ENCODE measurements around the gene ARSJ. TPM values are rescaled to one million over a fixed set of nuclear protein-coding genes. Genes with fewer than 3 reads are reported as not detected.
"Not testable (repeated sequence)": the region's sequence is repeated elsewhere in the genome, so short reads cannot be mapped to it uniquely, and the experiment has no call there.

ARSJ gene
- total and polyA plus RNA-seq, 2 donors, result 5.5 to 20.6 TPM

DNA sequence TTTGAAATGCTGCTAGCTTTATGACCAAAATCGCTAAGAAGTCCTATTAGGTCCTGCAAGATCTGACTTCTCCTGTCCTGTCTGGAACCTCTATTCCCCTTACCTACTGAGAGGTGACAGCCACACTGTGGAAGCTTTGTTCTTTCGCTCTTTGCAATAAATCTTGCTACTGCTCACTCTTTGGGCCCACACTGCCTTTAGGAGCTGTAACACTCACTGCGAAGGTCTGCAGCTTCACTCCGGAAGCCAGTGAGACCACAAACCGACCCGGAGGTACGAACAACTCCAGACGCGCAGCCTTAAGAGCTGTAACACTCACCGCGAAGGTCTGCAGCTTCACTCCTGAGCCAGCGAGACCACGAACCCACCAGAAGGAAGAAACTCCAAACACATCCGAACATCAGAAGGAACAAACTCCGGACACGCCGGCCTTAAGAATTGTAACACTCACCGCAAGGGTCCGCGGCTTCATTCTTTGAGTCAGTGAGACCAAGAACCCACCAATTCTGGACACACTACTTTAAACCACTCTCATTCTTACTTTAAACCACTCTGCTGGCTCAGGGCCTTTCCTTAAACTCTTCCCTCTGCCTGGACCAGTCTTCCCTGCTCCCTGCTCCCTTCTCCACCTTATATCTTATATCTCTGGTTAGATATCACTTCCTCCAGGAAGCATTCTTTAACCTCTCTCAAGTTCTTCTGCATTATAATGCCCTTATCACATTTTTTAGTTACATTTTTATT lies 25.2 kb upstream of the ARSJ start:
- not testable (repeated sequence) for H3K36me3 ChIP-seq (ENCODE audit: insufficient read depth); H3K4me3 ChIP-seq (ENCODE audit: low read depth, low read length); DNase-seq (ENCODE audit: extremely low spot score); H3K27ac ChIP-seq (ENCODE audit: low read depth); H3K4me1 ChIP-seq (ENCODE audit: insufficient read depth)
- 89% methylated on average over 20 of the region's 20 CpGs for WGBS

DNA sequence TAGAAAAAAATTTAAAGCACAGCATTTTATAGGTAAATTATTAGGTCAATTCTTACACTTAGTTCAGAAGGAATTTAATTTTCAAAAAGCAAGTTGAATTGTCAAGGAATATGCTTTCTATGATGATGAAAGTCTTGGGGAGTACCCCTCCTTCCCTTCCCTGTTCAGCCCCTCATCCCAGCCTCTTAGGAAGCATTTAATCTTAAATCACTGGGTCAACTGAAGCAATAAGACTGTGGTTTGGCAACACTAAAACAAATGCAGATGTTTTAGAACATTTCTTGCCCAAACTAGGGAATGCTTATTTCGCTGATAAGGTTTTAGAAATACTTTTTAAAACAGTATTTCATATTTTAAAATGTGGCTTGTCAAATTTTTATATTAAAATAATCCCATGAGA lies 19.1 kb upstream of the ARSJ start:
- Histone ChIP-seq H3K36me3 (ENCODE audit: insufficient read depth) (no peaks in the 10 kb centered on the region), H3K4me1 (ENCODE audit: insufficient read depth) (no peaks in the 10 kb centered on the region), H3K4me3 (ENCODE audit: low read depth, low read length) (no peak overlapping the region), H3K27ac (ENCODE audit: low read depth) (no peak overlapping the region)
- 64% methylated on average over 1 of the region's 1 CpG for WGBS
- DNase-seq (ENCODE audit: extremely low spot score), result no peak

DNA sequence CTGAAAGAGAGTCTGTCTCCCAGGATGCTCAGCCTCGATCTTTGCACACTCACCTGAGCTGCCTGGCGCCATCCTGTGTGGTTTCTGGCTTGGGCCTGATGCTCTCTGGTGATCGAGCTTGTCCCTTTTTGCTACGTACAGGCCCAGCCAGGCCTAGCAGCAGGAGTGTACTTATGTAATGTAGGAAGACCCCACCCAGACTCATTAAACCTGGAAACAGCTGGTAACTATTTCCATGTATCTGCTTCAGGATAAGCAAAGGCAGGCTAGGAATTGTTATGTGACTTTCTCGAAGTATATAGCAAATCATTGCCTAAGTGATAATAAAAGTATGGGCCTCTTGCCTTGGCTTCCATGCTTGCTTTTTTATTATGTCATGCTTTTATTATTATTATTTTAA lies 18.6 kb upstream of the ARSJ start:
- H3K4me3 ChIP-seq (ENCODE audit: low read depth, low read length), result no peak overlapping the region
- H3K36me3 ChIP-seq (ENCODE audit: insufficient read depth), result no peaks in the 10 kb centered on the region
- no peaks in the 10 kb centered on the region for H3K4me1 ChIP-seq (ENCODE audit: insufficient read depth)
- WGBS, result 70% methylated on average over 5 of the region's 5 CpGs
- no peak overlapping the region for H3K27ac ChIP-seq (ENCODE audit: low read depth)
- DNase-seq (ENCODE audit: extremely low spot score), result no peak

DNA sequence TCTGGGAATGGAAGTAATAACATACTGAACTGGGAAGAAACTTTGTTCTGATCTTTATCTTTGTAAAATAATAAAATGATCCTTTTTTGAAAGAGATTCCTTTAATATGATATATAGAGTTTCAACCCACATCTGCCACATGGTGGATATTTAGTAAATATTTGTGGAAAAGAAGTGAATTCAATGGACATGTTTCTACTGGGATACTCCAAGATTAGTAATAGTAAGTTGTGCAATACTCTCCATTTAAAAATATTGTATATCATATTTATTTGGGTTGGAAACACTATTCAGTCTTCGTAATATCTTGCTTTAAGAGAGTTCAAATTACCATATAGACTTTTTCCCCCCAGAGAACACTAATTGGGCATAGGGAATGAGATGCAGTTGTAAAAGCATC lies 17.8 kb upstream of the ARSJ start:
- no peak overlapping the region for H3K4me3 ChIP-seq (ENCODE audit: low read depth, low read length)
- H3K4me1 ChIP-seq (ENCODE audit: insufficient read depth), result no peaks in the 10 kb centered on the region
- H3K36me3 ChIP-seq (ENCODE audit: insufficient read depth), result no peaks in the 10 kb centered on the region
- no peak for DNase-seq (ENCODE audit: extremely low spot score)
- WGBS, result 98% methylated on average over 1 of the region's 1 CpG
- no peak overlapping the region for H3K27ac ChIP-seq (ENCODE audit: low read depth)

DNA sequence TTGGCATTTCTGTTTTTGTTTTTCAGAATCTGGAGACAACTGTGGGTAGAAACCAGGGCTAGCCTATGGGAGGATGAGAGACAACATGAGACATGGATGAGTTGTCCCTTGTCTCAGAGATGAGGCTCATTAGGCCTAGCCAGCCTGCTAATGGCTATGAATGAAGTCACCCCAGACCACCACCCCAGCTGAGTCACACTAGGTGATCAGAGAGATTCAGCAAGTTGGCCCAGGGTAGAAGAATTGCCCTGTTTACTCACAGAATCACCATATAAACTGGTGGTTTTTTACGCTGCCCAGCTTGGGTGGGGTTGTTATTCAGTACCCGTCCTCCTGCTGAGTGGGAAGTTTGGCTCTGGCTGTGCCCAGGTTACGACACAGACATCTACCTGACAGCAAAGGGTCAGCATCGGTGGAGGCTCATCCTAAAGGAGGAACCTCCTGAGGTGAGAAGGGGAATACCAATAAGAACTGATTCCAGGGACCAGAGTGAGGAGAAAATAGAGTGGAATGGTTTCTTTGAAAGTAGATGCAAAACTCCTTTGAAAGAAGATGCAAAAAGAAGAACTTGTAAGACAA lies 17.2 kb upstream of the ARSJ start:
- Histone ChIP-seq H3K4me1 (ENCODE audit: insufficient read depth) (no peaks in the 10 kb centered on the region), H3K27ac (ENCODE audit: low read depth) (no peak overlapping the region), H3K4me3 (ENCODE audit: low read depth, low read length) (no peak overlapping the region), H3K36me3 (ENCODE audit: insufficient read depth) (no peaks in the 10 kb centered on the region)
- WGBS, result 79% methylated on average over 4 of the region's 4 CpGs
- no peak for DNase-seq (ENCODE audit: extremely low spot score)

DNA sequence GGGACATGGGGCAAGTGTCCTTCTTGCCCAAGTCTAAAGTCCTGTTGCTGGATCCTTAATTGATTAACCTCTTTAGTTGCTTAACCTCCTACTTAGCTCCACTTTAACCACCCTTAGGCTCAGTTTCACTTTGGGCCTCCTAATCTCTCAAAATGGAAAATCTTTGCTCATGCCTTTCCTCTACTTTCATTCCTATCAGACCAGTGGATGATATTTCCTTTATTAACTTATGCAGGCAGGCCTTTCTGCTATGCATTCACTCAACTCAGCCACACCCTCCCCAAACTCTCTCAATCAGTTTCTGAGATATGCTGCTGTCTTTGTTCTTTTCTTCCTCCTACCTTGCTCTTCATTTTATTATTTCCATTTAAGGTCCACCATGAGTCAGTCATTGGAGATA lies 14.4 kb upstream of the ARSJ start:
- Histone ChIP-seq H3K4me3 (ENCODE audit: low read depth, low read length) (no peak overlapping the region), H3K36me3 (ENCODE audit: insufficient read depth) (no peaks in the 10 kb centered on the region), H3K27ac (ENCODE audit: low read depth) (no peak overlapping the region), H3K4me1 (ENCODE audit: insufficient read depth) (no peaks in the 10 kb centered on the region)
- DNase-seq (ENCODE audit: extremely low spot score), result no peak

DNA sequence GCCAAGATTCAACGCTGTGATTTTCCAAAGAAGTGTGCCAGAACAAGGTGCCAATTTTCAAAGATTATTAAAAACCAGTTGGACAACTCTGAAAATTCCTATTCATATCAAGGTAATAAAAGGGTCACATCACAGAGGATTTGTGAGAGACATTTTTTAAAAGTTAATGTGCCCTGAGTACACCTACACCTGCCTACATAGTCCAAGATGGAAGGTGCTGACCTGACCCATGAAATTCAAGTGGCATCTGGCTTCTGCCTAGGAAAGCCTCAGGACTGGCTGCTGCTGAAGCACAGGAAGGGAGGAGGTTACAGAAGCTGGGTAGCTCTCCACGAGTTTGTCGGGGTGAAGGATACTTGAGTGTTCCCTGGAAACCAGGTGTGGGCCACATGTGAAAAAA lies 11.4 kb upstream of the ARSJ start:
- 69% methylated on average over 3 of the region's 3 CpGs for WGBS

DNA sequence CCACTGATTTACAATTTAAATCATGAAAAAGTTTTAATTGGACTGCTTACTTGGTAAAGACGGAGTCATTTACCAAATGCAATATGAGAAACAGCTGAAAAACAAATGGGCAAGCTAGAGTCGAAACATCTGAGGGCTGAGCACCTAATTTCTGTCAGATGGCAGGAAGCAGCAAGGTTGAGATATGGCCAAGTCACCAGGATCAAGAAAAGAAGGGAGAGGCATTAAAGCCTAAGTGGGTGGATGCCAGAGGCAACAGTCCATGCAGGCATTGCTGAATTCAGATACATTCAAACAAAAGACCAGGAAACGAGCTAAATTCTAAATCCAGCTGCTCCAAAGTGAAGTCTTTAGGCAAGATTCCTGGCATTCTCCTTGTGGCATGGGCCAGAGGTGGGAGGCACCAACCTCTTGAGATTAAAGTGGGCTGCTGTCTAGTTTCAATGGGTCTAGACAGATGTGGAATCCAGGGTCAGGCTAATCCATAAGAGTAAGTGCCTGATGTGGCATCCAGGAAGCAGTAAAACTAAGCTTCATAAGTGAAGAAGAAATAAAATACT lies 8.0 kb upstream of the ARSJ start:
- Histone ChIP-seq H3K4me3 (ENCODE audit: low read depth, low read length) (no peak overlapping the region), H3K27ac (ENCODE audit: low read depth) (no peak overlapping the region), H3K4me1 (ENCODE audit: insufficient read depth) (no peaks in the 10 kb centered on the region), H3K36me3 (ENCODE audit: insufficient read depth) (no peaks in the 10 kb centered on the region)
- WGBS, result 85% methylated on average over 3 of the region's 3 CpGs
- DNase-seq (ENCODE audit: extremely low spot score), result no peak

More for the DNA sequence above, 11.4 kb upstream of the ARSJ start:
- no peak for DNase-seq (ENCODE audit: extremely low spot score)
- no peaks in the 10 kb centered on the region for H3K4me1 ChIP-seq (ENCODE audit: insufficient read depth)
- no peaks in the 10 kb centered on the region for H3K36me3 ChIP-seq (ENCODE audit: insufficient read depth)
- H3K4me3 ChIP-seq (ENCODE audit: low read depth, low read length), result no peak overlapping the region
- H3K27ac ChIP-seq (ENCODE audit: low read depth), result no peak overlapping the region

DNA sequence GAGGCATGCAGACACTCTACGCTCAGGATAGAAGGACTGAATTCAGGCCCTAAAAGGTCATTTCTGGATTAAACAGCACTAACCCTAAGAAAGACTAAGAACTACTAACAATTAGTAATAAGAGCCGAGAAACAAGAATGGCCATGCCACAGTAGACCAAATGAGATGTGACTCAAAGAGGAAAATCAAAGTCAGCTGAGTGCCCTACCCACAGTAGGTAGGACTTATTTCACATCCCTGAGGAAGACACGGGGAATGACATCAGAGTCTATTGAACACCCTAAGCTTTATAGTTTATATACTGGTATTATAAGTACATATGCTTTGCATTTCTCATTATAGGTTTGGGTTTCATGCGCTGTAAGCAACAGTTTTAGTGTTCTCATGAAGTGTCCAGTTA lies 2.7 kb upstream of the ARSJ start:
- 68% methylated on average over 4 of the region's 4 CpGs for WGBS

DNA sequence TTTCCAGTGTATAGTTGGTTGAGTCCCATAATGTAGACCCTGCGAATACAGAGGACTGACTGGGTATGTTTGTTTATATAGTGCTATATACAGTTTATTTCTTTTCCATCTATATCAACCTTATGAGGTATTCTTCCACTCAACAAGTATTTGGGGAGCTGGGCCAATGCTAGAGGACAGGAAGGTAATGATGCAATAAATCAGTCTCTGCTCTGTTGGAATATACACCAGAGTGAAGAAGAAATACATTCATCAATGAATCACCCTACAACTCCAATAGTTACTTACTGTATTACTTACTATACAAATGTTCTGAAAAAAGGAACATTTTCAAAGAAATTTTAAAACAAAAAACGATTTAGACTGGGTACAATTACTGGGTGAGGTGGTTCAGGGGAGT lies 2.1 kb upstream of the ARSJ start:
- DNase-seq (ENCODE audit: extremely low spot score), result no peak
- Histone ChIP-seq H3K4me3 (ENCODE audit: low read depth, low read length) (no peak overlapping the region), H3K27ac (ENCODE audit: low read depth) (no peak overlapping the region), H3K36me3 (ENCODE audit: insufficient read depth) (no peaks in the 10 kb centered on the region), H3K4me1 (ENCODE audit: insufficient read depth) (no peaks in the 10 kb centered on the region)
- WGBS, result 74% methylated on average over 2 of the region's 2 CpGs

More for the DNA sequence above, 2.7 kb upstream of the ARSJ start:
- DNase-seq (ENCODE audit: extremely low spot score), result no peak
- Histone ChIP-seq H3K36me3 (ENCODE audit: insufficient read depth) (no peaks in the 10 kb centered on the region), H3K4me3 (ENCODE audit: low read depth, low read length) (no peak overlapping the region), H3K27ac (ENCODE audit: low read depth) (no peak overlapping the region), H3K4me1 (ENCODE audit: insufficient read depth) (no peaks in the 10 kb centered on the region)

DNA sequence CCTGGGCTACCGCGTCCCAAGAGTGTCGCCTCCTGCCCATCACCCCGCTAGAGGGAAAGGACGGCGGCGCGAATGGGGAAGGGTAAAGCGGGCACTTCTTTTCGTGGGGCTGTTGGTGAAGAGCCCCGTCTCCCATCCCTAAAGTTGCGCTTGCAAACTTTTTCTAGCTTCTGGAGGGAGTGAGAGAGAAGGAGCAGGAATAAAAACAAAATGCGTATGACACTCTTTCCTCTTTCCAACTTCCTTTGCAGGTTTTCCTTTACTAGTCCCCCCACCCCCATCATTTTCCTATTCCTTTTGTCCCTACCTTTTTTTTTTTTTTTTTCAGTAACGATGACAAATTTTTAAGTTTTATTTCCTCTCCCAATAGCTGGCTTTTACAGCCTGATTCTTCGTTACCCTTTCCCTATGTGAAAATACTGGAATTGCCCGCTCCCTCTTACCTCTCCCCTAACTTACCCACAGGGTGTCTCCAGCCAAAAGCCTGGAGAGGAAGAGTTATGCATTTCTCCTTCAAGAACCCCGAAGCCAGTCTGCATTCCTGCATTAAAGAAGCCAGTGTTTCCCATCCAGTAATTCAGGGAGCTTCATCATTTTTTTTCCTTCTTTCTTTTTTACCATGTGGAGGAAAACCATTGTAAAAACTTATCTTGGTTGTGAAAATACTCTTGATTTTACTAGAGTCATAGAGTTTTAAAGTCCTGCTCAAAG lies 613 bp upstream of the ARSJ start:
- DNase-seq (ENCODE audit: extremely low spot score), result no peak
- WGBS, result 3% methylated on average over 17 of the region's 17 CpGs
- Histone ChIP-seq H3K4me1 (ENCODE audit: insufficient read depth) (no peaks in the 10 kb centered on the region), H3K4me3 (ENCODE audit: low read depth, low read length) (peak overlapping the region; percentile 66), H3K27ac (ENCODE audit: low read depth) (peak overlapping the region; percentile 81), H3K36me3 (ENCODE audit: insufficient read depth) (no peaks in the 10 kb centered on the region)

DNA sequence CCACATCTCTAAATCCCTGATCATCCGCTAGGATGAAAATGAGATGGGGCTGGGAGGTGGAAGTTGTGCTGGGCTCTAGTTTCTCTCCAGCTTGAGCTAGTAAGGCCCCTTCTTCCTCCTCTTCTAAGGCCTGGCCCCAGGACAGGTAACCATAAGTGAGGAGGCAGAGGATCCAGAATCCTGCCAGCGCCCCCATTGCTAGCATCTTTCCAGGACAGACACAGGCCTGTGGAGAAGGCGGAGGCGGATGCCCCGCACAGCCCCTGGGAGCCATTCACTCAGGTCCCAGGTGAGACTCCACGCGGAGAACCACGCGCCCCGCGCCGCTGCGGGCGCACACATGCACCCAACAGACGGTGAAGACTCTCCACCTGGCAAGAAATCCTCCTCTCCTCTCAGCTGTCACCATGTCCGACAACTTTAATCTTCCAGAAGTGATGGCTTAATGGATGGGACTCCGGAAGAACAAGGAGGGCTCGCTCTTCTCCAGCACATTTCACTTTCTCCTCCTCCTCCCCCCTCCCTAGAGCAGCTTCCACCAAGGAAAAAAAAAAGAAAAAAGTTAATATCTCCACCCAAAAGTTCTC lies 793 bp downstream of the ARSJ start:
- no peak for DNase-seq (ENCODE audit: extremely low spot score)
- WGBS, result 27% methylated on average over 18 of the region's 18 CpGs
- Histone ChIP-seq H3K36me3 (ENCODE audit: insufficient read depth) (no peaks in the 10 kb centered on the region), H3K4me3 (ENCODE audit: low read depth, low read length) (peak overlapping the region; percentile 66), H3K27ac (ENCODE audit: low read depth) (no peak overlapping the region), H3K4me1 (ENCODE audit: insufficient read depth) (no peaks in the 10 kb centered on the region)

DNA sequence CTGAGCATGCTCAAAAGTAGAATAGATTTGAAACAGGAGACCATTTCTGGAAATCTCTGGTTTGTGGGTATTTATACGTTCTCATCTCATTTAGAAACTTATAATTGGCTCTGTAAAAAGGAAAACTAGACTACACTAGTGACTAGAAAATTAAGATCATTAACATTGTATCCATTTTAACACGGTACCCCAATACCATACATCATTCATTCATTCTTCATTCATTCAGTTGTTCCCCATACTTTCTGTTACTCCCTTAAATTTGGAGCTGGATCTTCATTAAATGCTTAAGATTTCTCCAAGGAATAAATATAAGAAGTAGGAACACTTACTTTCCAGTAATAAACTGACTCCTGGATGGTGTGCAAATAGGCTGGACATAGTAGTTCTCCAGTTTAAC lies 1.3 kb downstream of the ARSJ start:
- peak overlapping the region; percentile 66 for H3K4me3 ChIP-seq (ENCODE audit: low read depth, low read length)
- DNase-seq (ENCODE audit: extremely low spot score), result no peak

DNA sequence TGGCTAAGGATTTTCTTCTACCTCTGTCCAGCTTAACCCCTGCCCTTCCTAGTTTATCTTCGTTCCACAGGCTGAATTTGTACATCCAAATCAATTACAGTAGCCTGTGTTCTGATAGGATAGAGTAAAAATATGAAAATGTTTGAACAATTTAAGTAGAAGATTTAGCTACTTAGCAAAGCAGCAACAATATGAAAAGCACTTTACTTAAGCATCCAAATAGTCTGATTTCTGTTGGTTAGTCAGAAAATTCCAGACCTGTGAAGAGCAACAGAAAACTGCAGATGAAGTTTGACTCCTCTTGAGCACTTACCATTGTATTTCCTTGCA lies 2.0 kb downstream of the ARSJ start:
- Histone ChIP-seq H3K27ac (ENCODE audit: low read depth) (peak overlapping the region; percentile 50), H3K4me3 (ENCODE audit: low read depth, low read length) (peak overlapping the region; percentile 14), H3K36me3 (ENCODE audit: insufficient read depth) (no peaks in the 10 kb centered on the region), H3K4me1 (ENCODE audit: insufficient read depth) (no peaks in the 10 kb centered on the region)
- 29% methylated on average over 1 of the region's 1 CpG for WGBS
- no peak for DNase-seq (ENCODE audit: extremely low spot score)

More for the DNA sequence above, 1.3 kb downstream of the ARSJ start:
- no peaks in the 10 kb centered on the region for H3K36me3 ChIP-seq (ENCODE audit: insufficient read depth)
- no peaks in the 10 kb centered on the region for H3K4me1 ChIP-seq (ENCODE audit: insufficient read depth)
- 55% methylated on average over 2 of the region's 2 CpGs for WGBS
- no peak overlapping the region for H3K27ac ChIP-seq (ENCODE audit: low read depth)
